GM04504 (cell line): ENCODE measurements around the gene MBNL1.
"Not testable (repeated sequence)": the region's sequence is repeated elsewhere in the genome, so short reads cannot be mapped to it uniquely, and the experiment has no call there.

ENCODE experiments used
- DNase-seq: peaks from one replicate; pipeline ENCODE4 v3.0.0-alpha.2; 2012; ENCODE audit warnings: low read depth

The MBNL1 gene

GRCh38 chr3:152319831-152320617 lies 51.3 kb downstream of the MBNL1 start:
- no peak for DNase-seq

- DNase-seq, result no peak
Measured at GRCh38 chr3:152321200-152321954, 52.6 kb downstream of the MBNL1 start.

GRCh38 chr3:152321955-152322377 lies 53.2 kb downstream of the MBNL1 start:
- DNase-seq, result no peak

GRCh38 chr3:152322756-152323155 lies 54.0 kb downstream of the MBNL1 start:
- no peak for DNase-seq

- no peak for DNase-seq
Measured at GRCh38 chr3:152323834-152324233, 55.1 kb downstream of the MBNL1 start.

- DNase-seq, result no peak
Measured at GRCh38 chr3:152325136-152325535, 56.4 kb downstream of the MBNL1 start.

GRCh38 chr3:152327203-152327602 lies 58.5 kb downstream of the MBNL1 start:
- no peak for DNase-seq

GRCh38 chr3:152328841-152329240 lies 60.1 kb downstream of the MBNL1 start:
- peak; percentile 50 for DNase-seq

GRCh38 chr3:152330559-152330958 lies 61.8 kb downstream of the MBNL1 start:
- DNase-seq, result no peak

- no peak for DNase-seq
Measured at GRCh38 chr3:152331018-152331541, 62.4 kb downstream of the MBNL1 start.

GRCh38 chr3:152331998-152332397 lies 63.3 kb downstream of the MBNL1 start:
- DNase-seq, result no peak

GRCh38 chr3:152333928-152334327 lies 65.2 kb downstream of the MBNL1 start:
- DNase-seq, result no peak

- no peak for DNase-seq
Measured at GRCh38 chr3:152334761-152335160, 66.0 kb downstream of the MBNL1 start.

GRCh38 chr3:152335273-152335672 lies 66.5 kb downstream of the MBNL1 start:
- no peak for DNase-seq

GRCh38 chr3:152337337-152337736 lies 68.6 kb downstream of the MBNL1 start:
- DNase-seq, result not testable (repeated sequence)

- DNase-seq, result no peak
Measured at GRCh38 chr3:152338159-152338720, 69.5 kb downstream of the MBNL1 start.

- DNase-seq, result no peak
Measured at GRCh38 chr3:152339881-152340505, 71.3 kb downstream of the MBNL1 start.

- DNase-seq, result no peak
Measured at GRCh38 chr3:152345233-152345632, 76.5 kb downstream of the MBNL1 start.

GRCh38 chr3:152346058-152346457 lies 77.3 kb downstream of the MBNL1 start:
- DNase-seq, result no peak

GRCh38 chr3:152346740-152347139 lies 78.0 kb downstream of the MBNL1 start:
- DNase-seq, result no peak

- DNase-seq, result no peak
Measured at GRCh38 chr3:152348436-152349177, 79.9 kb downstream of the MBNL1 start.

- DNase-seq, result no peak
Measured at GRCh38 chr3:152349392-152349791, 80.7 kb downstream of the MBNL1 start.
